HEK293 (cell line): Measurements from ENCODE around the gene STK32C.

Source experiments
- CTCF ChIA-PET: fragments of 350-600 bp; formaldehyde crosslinking; extraction: SDS; loops from one replicate; lab custom pipeline; 2021; ENCODE audit warnings: antibody characterized with exemption; lab: Yijun Ruan, JAX
- POLR2A ChIA-PET: fragments of 300-600 bp; formaldehyde crosslinking; extraction: SDS; loops from one replicate; lab custom pipeline; 2020; ENCODE audit warnings: antibody characterized with exemption, inconsistent platforms; lab: Yijun Ruan, JAX
- H3K27ac ChIP-seq: fragments of 200-500 bp; sonication (Bioruptor generic); 2 replicates; pipeline ENCODE4 v1.5.1; 2014; ENCODE audit warnings: low read depth, low read length, control low read depth, inconsistent platforms; ENCODE audit errors: extremely low read depth
- H3K36me3 ChIP-seq, 2 experiments: fragments of 200-500 bp in 1 of 2; sonication (Bioruptor generic) in 1 of 2; 1 replicate in 1 of 2; 2 replicates in 1 of 2; pipeline ENCODE4 v1.5.1; 2014 to 2017; ENCODE audit warnings: inconsistent platforms in 2 of 2, low read length in 2 of 2; ENCODE audit not compliant: control insufficient read depth in 2 of 2, insufficient read depth in 1 of 2
- H3K4me1 ChIP-seq: fragments of 200-500 bp; sonication (Bioruptor generic); 2 replicates; pipeline ENCODE4 v1.5.1; 2014; ENCODE audit warnings: mild to moderate bottlenecking, low read length, inconsistent platforms; ENCODE audit not compliant: control insufficient read depth, insufficient read depth
- H3K4me3 ChIP-seq: 2 replicates; pipeline ENCODE4 v1.5.1; 2011; ENCODE audit warnings: low read depth, mild to moderate bottlenecking, control low read depth, low read length, moderate library complexity
- H3K9me3 ChIP-seq: fragments of 200-500 bp; sonication (Bioruptor generic); 2 replicates; pipeline ENCODE4 v1.5.1; 2014; ENCODE audit warnings: low read depth, low read length, inconsistent platforms; ENCODE audit not compliant: control insufficient read depth, insufficient read depth
- GLIS1 ChIP-seq: fragments of 450-650 bp; formaldehyde crosslinking; IDR thresholded peaks from 2 replicates; pipeline ENCODE4 v1.5.1; 2016; ENCODE audit warnings: missing biosample characterization, missing genetic modification characterization
- IKZF3 ChIP-seq: fragments of 450-650 bp; IDR thresholded peaks from 2 replicates; pipeline ENCODE4 v1.5.0; 2018; ENCODE audit warnings: missing biosample characterization, mild to moderate bottlenecking, missing genetic modification characterization, moderate library complexity
- KLF7 ChIP-seq: fragments of 450-650 bp; formaldehyde crosslinking; IDR thresholded peaks from 2 replicates; pipeline ENCODE4 v1.5.1; 2016; ENCODE audit warnings: missing biosample characterization, missing genetic modification characterization, borderline replicate concordance
- SCRT2 ChIP-seq: fragments of 450-650 bp; formaldehyde crosslinking; IDR thresholded peaks from 2 replicates; pipeline ENCODE4 v1.5.1; 2016; ENCODE audit warnings: missing biosample characterization, missing genetic modification characterization
- SP2 ChIP-seq: fragments of 450-650 bp; formaldehyde crosslinking; IDR thresholded peaks from 2 replicates; pipeline ENCODE4 v1.5.1; 2016; ENCODE audit warnings: missing biosample characterization, missing genetic modification characterization
- ZBTB20 ChIP-seq: fragments of 450-650 bp; formaldehyde crosslinking; IDR thresholded peaks from 2 replicates; pipeline ENCODE4 v1.5.1; 2016; ENCODE audit warnings: missing biosample characterization, missing genetic modification characterization
- ZBTB48 ChIP-seq: fragments of 450-650 bp; formaldehyde crosslinking; IDR thresholded peaks from 2 replicates; pipeline ENCODE4 v1.5.1; 2016; ENCODE audit warnings: missing biosample characterization, missing genetic modification characterization
- ZEB2 ChIP-seq: fragments of 450-650 bp; formaldehyde crosslinking; IDR thresholded peaks from 2 replicates; pipeline ENCODE4 v1.5.1; 2016; ENCODE audit warnings: missing biosample characterization, missing genetic modification characterization
- ZNF404 ChIP-seq: fragments of 450-650 bp; formaldehyde crosslinking; IDR thresholded peaks from 2 replicates; pipeline ENCODE4 v1.5.1; 2017; ENCODE audit warnings: missing biosample characterization, missing genetic modification characterization
- ZNF48 ChIP-seq: fragments of 450-650 bp; formaldehyde crosslinking; IDR thresholded peaks from 2 replicates; pipeline ENCODE4 v1.5.1; 2016; ENCODE audit warnings: missing biosample characterization, missing genetic modification characterization
- ZNF555 ChIP-seq: fragments of 450-650 bp; formaldehyde crosslinking; conservative IDR thresholded peaks from 2 replicates; pipeline ENCODE4 v1.5.1; 2017; ENCODE audit warnings: missing biosample characterization, mild to moderate bottlenecking, missing genetic modification characterization, inconsistent platforms
- ZNF747 ChIP-seq: fragments of 450-650 bp; formaldehyde crosslinking; IDR thresholded peaks from 2 replicates; pipeline ENCODE4 v1.5.1; 2016; ENCODE audit warnings: missing biosample characterization, missing genetic modification characterization
- ZNF76 ChIP-seq: fragments of 450-650 bp; formaldehyde crosslinking; IDR thresholded peaks from 2 replicates; pipeline ENCODE4; 2016; ENCODE audit warnings: low read depth, missing biosample characterization, missing genetic modification characterization, borderline replicate concordance
- TF ChIP-seq, protein P1 (sequence below): fragments of 450-650 bp; formaldehyde crosslinking; IDR thresholded peaks from 2 replicates; pipeline ENCODE4 v1.5.1; 2016; ENCODE audit warnings: missing biosample characterization, missing genetic modification characterization
- TF ChIP-seq, protein P2 (sequence below): fragments of 450-650 bp; IDR thresholded peaks from 2 replicates; pipeline ENCODE4 v1.5.1; 2018; ENCODE audit warnings: missing biosample characterization, mild to moderate bottlenecking, missing genetic modification characterization
- TF ChIP-seq, protein P3 (sequence below): fragments of 450-650 bp; formaldehyde crosslinking; IDR thresholded peaks from 2 replicates; pipeline ENCODE4 v1.5.1; 2016; ENCODE audit warnings: missing biosample characterization, missing genetic modification characterization

STK32C gene

DNA sequence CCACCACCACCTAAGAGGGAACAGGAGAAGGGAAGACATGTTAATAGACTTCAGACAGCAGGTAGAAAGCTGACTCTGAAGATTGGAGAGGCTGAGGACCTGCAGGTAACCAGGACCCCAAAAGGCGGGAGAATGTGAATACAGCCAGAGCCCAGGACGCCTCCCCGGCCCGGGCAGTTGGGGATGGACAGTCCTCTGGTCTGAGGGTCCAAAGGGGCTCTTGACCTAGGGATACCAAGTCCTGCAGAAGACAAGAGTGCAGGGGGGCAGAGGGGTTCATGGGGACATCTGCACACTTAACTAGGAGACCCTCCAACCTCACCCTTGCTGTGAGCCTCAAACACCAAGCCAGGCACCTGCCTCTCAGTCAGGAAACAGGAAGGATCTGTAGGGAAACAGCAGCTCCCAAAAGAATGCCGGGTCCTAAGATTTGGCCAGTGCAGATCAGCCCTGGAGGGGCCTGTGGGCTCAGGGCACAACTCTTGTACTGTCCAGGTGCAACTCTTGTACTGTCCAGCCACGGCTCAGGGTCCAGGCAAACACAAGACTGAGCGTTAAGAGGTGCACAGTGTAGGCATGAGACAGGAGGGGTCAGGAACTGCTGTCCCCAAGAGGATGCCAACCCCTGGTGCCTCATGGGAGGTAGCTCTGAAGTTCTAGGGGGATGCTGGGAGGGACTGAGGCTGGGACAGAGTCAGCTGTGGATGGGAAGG is 2.3 kb upstream of the STK32C start:
- H3K9me3 ChIP-seq = no peaks in the 10 kb centered on the region; the same call in 1 of the 2 replicates
- no peaks in the 10 kb centered on the region for H3K36me3 ChIP-seq
- H3K4me1 ChIP-seq = no peaks in the 10 kb centered on the region; the same call in 1 of the 2 replicates
- H3K4me3 ChIP-seq = no peak overlapping the region
- H3K27ac ChIP-seq = no peak overlapping the region
- POLR2A ChIA-PET = no interaction called here
- TF ChIP-seq, protein P1, sequence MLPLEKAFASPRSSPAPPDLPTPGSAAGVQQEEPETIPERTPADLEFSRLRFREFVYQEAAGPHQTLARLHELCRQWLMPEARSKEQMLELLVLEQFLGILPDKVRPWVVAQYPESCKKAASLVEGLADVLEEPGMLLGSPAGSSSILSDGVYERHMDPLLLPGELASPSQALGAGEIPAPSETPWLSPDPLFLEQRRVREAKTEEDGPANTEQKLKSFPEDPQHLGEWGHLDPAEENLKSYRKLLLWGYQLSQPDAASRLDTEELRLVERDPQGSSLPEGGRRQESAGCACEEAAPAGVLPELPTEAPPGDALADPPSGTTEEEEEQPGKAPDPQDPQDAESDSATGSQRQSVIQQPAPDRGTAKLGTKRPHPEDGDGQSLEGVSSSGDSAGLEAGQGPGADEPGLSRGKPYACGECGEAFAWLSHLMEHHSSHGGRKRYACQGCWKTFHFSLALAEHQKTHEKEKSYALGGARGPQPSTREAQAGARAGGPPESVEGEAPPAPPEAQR (tag by site-specific recombination) = no peak
- TF ChIP-seq SCRT2 (tag by site-specific recombination) (no peak), ZEB2 (tag by site-specific recombination) (no peak), ZNF404 (tag by site-specific recombination) (no peak), IKZF3 (tag by site-specific recombination) (no peak), ZNF555 (tag by site-specific recombination) (no peak), ZNF48 (no peak), SP2 (no peak), KLF7 (tag by site-specific recombination) (no peak), ZNF747 (no peak), ZBTB20 (no peak), ZNF76 (no peak)
- TF ChIP-seq, protein P2, sequence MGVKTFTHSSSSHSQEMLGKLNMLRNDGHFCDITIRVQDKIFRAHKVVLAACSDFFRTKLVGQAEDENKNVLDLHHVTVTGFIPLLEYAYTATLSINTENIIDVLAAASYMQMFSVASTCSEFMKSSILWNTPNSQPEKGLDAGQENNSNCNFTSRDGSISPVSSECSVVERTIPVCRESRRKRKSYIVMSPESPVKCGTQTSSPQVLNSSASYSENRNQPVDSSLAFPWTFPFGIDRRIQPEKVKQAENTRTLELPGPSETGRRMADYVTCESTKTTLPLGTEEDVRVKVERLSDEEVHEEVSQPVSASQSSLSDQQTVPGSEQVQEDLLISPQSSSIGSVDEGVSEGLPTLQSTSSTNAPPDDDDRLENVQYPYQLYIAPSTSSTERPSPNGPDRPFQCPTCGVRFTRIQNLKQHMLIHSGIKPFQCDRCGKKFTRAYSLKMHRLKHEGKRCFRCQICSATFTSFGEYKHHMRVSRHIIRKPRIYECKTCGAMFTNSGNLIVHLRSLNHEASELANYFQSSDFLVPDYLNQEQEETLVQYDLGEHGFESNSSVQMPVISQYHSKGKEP (tag by site-specific recombination) = no peak
- TF ChIP-seq, protein P3, sequence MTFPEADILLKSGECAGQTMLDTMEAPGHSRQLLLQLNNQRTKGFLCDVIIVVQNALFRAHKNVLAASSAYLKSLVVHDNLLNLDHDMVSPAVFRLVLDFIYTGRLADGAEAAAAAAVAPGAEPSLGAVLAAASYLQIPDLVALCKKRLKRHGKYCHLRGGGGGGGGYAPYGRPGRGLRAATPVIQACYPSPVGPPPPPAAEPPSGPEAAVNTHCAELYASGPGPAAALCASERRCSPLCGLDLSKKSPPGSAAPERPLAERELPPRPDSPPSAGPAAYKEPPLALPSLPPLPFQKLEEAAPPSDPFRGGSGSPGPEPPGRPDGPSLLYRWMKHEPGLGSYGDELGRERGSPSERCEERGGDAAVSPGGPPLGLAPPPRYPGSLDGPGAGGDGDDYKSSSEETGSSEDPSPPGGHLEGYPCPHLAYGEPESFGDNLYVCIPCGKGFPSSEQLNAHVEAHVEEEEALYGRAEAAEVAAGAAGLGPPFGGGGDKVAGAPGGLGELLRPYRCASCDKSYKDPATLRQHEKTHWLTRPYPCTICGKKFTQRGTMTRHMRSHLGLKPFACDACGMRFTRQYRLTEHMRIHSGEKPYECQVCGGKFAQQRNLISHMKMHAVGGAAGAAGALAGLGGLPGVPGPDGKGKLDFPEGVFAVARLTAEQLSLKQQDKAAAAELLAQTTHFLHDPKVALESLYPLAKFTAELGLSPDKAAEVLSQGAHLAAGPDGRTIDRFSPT = no peak
- CTCF ChIA-PET = no interaction called here

DNA sequence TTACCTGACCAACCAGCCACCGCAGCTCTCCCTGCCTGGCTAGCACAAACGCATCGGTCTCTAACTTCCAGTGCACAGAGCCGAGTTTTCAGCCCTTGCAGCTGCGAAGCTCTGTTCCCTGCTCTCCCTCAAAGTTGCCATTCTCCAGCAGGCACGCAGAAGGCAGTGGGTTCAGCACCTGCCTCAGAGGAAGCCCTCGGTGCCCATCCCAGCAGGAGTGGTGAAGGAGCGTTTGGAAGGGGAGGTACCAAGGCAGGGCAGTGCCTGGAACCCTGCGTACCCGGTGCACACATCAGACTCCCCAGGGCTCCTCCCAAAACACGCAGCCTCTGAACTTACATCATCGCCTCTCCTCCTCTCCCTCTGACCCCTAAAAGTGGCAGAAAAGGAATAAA is 1.7 kb upstream of the STK32C start:
- Histone ChIP-seq H3K9me3 (no peaks in the 10 kb centered on the region; the same call in 1 of the 2 replicates), H3K27ac (no peak overlapping the region), H3K4me3 (no peak overlapping the region), H3K4me1 (no peaks in the 10 kb centered on the region; the same call in 1 of the 2 replicates), H3K36me3 (no peaks in the 10 kb centered on the region)
- TF ChIP-seq GLIS1 (tag by site-specific recombination) (no peak), ZBTB48 (tag by site-specific recombination) (0 out of 2 replicates have a peak, but pooled peaks have one; percentile 34)
- ChIA-PET CTCF (no interaction called here), POLR2A (no interaction called here)
